Spleen (tissue), 11 donors: ENCODE data around the gene POLE. TPM values are rescaled to one million over a fixed set of nuclear protein-coding genes. Genes with fewer than 3 reads are reported as not detected.

Source experiments
- DNase-seq: peaks from one replicate; pipeline ENCODE4 v3.0.0-alpha.2; 2020
- H3K27ac ChIP-seq, 8 donors: fragments of 200-600 bp; sonication (generic) in 7 of 8; 1 replicate in 4 of 8; 2 replicates in 4 of 8; pipeline versions ENCODE4 v1.5.0 to v1.8.0; 2016 to 2021; ENCODE audit warnings: inconsistent platforms in 4 of 8, mild to moderate bottlenecking in 4 of 8, moderate library complexity in 1 of 8
- H3K27me3 ChIP-seq, 7 donors: fragments of 200-600 bp; sonication (generic) in 6 of 7; replicated peaks in 1 of 7; 1 replicate in 4 of 7; 2 replicates in 3 of 7; pipeline versions ENCODE4 v1.5.0 to v1.8.0; 2016 to 2021; ENCODE audit warnings: inconsistent platforms in 3 of 7, mild to moderate bottlenecking in 1 of 7
- H3K36me3 ChIP-seq, 6 donors: fragments of 200-600 bp; sonication (generic) in 5 of 6; 1 replicate in 4 of 6; 2 replicates in 2 of 6; pipeline versions ENCODE4 v1.5.0 to v1.8.0; 2016 to 2021; ENCODE audit warnings: inconsistent platforms in 2 of 6
- H3K4me1 ChIP-seq, 6 donors: fragments of 200-600 bp; sonication (generic) in 5 of 6; 1 replicate in 3 of 6; 2 replicates in 3 of 6; pipeline versions ENCODE4 v1.5.0 to v1.8.0; 2016 to 2021; ENCODE audit warnings: inconsistent platforms in 3 of 6
- H3K4me3 ChIP-seq, 8 donors: fragments of 200-600 bp; sonication (generic) in 7 of 8; 1 replicate in 4 of 8; 2 replicates in 4 of 8; pipeline versions ENCODE4 v1.5.0 to v1.8.0; 2016 to 2021; ENCODE audit warnings: inconsistent platforms in 4 of 8, mild to moderate bottlenecking in 4 of 8, moderate library complexity in 2 of 8
- H3K9me3 ChIP-seq, 8 donors: fragments of 200-600 bp; sonication (generic) in 7 of 8; 1 replicate in 4 of 8; 2 replicates in 4 of 8; pipeline versions ENCODE4 v1.5.0 to v1.8.0; 2016 to 2021; ENCODE audit warnings: inconsistent platforms in 4 of 8
- CTCF ChIP-seq, 11 experiments: fragments of 200-600 bp in 7 of 11; fragments of 450-650 bp in 4 of 11; sonication (generic) in 4 of 11; IDR thresholded peaks in 8 of 11; conservative IDR thresholded peaks in 3 of 11; 1 replicate in 7 of 11; 2 replicates in 4 of 11; pipeline versions ENCODE4 v1.4.0 to v1.8.0; 2016 to 2021; ENCODE audit warnings: antibody characterized with exemption in 11 of 11, inconsistent platforms in 4 of 11, mild to moderate bottlenecking in 1 of 11
- POLR2A ChIP-seq, 3 donors: fragments of 450-650 bp; IDR thresholded peaks; one replicate each; pipeline ENCODE4 v1.5.1; 2017; ENCODE audit warnings: antibody characterized with exemption in 3 of 3, mild to moderate bottlenecking in 1 of 3
- POLR2AphosphoS5 ChIP-seq, 3 donors: sonication (generic); formaldehyde crosslinking; IDR thresholded peaks; one replicate each; pipeline ENCODE4 v1.5.1; 2017; ENCODE audit warnings: antibody characterized with exemption in 3 of 3
- WGBS, 5 donors: extraction: QIAGEN DNeasy Blood & Tissue Kit in 3 of 5; methylation state at CpG; one replicate each; pipeline versions ENCODE4 v1.1.5 to v1.1.7; 2013 to 2018; 5-methylcytosine and 5-hydroxymethylcytosine counted together
- intact Hi-C: fragments of 100-400 bp; cut with DNase I; formaldehyde crosslinking; loops from one replicate; pipeline ENCODE4 v1.15.0; 2023; ENCODE audit warnings: low total_unique reads
- polyA plus RNA-seq, 3 donors: library from polyadenylated mRNA; stranded (reverse); fragments of 200-250 nt; gene quantifications; one replicate each; pipeline ENCODE4 v1.2.1, GENCODE V29; 2013
- total RNA-seq, 7 donors: library from RNA; depleted of rRNA in 3 of 7; stranded (reverse); fragments of >200 nt in 3 of 7; fragmentation: NEBNext Ultra II Directional in 4 of 7; extraction: Animal tissue kit (Norgen Biotek cat#: 25700) in 4 of 7; gene quantifications; one replicate each; pipeline versions ENCODE4 v1.1.0 to v1.2.1, GENCODE V29; 2016 to 2021
- donor health status: healthy with polysubstance abuse.
- donor health status: DM: no; HTN: no; CAD: no; lungs with moderate emphysema.
- donor health status: DM: no; HTN: no; CAD: no.
- donor health status: Bipolar disorder and iron deficiency.
- donor health status: healthy.
- donor health status: DM: no; HTN: no; CAD: no.
- donor health status: DM: yes; HTN: yes; CAD: no.

POLE gene
- total and polyA plus RNA-seq, 10 donors, result 18.1 to 122 (median 89.4) TPM

GRCh38 chr12:132728502-132728901, 41.4 kb upstream of the POLE start:
- peaks cover 0 to 9% (median 0%) of the 10 kb centered on the region in 6 donors for H3K4me1 ChIP-seq
- intact Hi-C loops, result no loop called here
- peak overlapping the region in 1 of 8 donors; percentile 33 for H3K27ac ChIP-seq
- no peaks in the 10 kb centered on the region for H3K27me3 ChIP-seq
- H3K36me3 ChIP-seq, result peaks cover 6 to 98% (median 80%) of the 10 kb centered on the region in 6 donors
- 85 to 95% (median 94%) methylated on average over 6 to 7 of the region's 7 CpGs for WGBS, 5 donors
- no peaks in the 10 kb centered on the region for H3K9me3 ChIP-seq
- no peak for TF ChIP-seq POLR2A (IDR thresholded peaks at IDR 0.05)
- TF ChIP-seq POLR2AphosphoS5 (IDR thresholded peaks at IDR 0.05), result no peak
- no peak for TF ChIP-seq CTCF (IDR thresholded peaks at IDR 0.05 in 8 of 11, conservative IDR thresholded peaks at IDR 0.05 in 3 of 11)
- H3K4me3 ChIP-seq, result no peak overlapping the region
- no peak for DNase-seq

DNA sequence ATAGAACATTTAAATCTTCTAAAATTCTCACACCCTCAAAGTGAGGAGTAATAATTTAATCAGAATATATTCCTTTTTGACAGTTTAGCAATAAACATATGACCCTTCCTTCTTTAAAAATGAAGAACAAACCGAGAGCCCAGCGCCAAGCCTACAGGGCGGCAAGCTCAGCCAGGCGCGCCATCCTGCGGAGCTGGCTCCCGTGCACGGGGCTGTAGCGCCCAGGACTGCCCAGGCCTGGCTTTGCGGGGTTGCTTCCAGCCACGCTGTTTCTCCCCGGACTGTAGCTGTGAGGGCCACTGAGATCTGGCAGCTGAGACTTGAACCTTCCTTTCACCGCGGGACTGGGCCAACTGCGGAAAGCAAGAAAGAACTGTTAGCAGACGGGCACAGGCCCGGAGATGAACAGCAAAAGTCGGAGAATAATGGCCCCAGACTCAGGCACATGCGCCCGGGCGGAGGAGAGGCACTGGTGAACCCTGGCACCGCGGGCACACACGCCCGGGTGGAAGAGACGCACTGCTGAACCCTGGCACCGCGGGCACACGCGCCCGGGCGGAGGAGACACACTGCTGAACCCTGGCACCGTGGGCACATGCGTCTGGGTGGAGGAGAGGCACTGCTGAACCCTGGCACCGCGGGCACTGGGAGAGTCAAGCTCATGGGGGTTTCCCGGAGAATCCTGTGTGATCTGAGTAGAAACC, 40.1 kb upstream of the POLE start:
- TF ChIP-seq POLR2AphosphoS5 (IDR thresholded peaks at IDR 0.05) (peak in 1 of 3 donors; percentile 36), POLR2A (IDR thresholded peaks at IDR 0.05) (no peak)
- no peaks in the 10 kb centered on the region for H3K27me3 ChIP-seq
- WGBS, 5 donors, result 93 to 96% (median 95%) methylated on average over 36 to 37 of the region's 37 CpGs
- peaks cover 0 to 9% (median 0%) of the 10 kb centered on the region in 6 donors for H3K4me1 ChIP-seq
- DNase-seq, result no peak
- H3K9me3 ChIP-seq, result no peaks in the 10 kb centered on the region
- no peak overlapping the region for H3K4me3 ChIP-seq
- no peak overlapping the region for H3K27ac ChIP-seq
- H3K36me3 ChIP-seq, result peaks cover 9 to 98% (median 89%) of the 10 kb centered on the region in 6 donors
- intact Hi-C loops, result no loop called here

GRCh38 chr12:132726386-132726785, 39.2 kb upstream of the POLE start:
- H3K27ac ChIP-seq, result no peak overlapping the region
- no peak for DNase-seq
- H3K9me3 ChIP-seq, result no peaks in the 10 kb centered on the region
- H3K27me3 ChIP-seq, result no peaks in the 10 kb centered on the region
- no peak for TF ChIP-seq POLR2A (IDR thresholded peaks at IDR 0.05)
- no peak for TF ChIP-seq POLR2AphosphoS5 (IDR thresholded peaks at IDR 0.05)
- H3K4me3 ChIP-seq, result no peak overlapping the region
- peaks cover 0 to 9% (median 0%) of the 10 kb centered on the region in 6 donors for H3K4me1 ChIP-seq
- peaks cover 9 to 98% (median 92%) of the 10 kb centered on the region in 6 donors for H3K36me3 ChIP-seq
- 95 to 97% (median 96%) methylated on average over 12 of the region's 12 CpGs for WGBS, 5 donors
- intact Hi-C loops, result no loop called here

- Histone ChIP-seq H3K27me3 (no peaks in the 10 kb centered on the region), H3K4me3 (no peak overlapping the region), H3K9me3 (no peaks in the 10 kb centered on the region), H3K36me3 (peaks cover 9 to 98% (median 92%) of the 10 kb centered on the region in 6 donors), H3K4me1 (peaks cover 0 to under 1% (median 0%) of the 10 kb centered on the region in 6 donors), H3K27ac (no peak overlapping the region)
- 89 to 94% (median 90%) methylated on average over 26 to 30 of the region's 30 CpGs for WGBS, 5 donors
- intact Hi-C loops, result no loop called here
- DNase-seq, result no peak
- TF ChIP-seq POLR2A (IDR thresholded peaks at IDR 0.05), result no peak
- TF ChIP-seq CTCF (IDR thresholded peaks at IDR 0.05 in 8 of 11, conservative IDR thresholded peaks at IDR 0.05 in 3 of 11), result no peak
- no peak for TF ChIP-seq POLR2AphosphoS5 (IDR thresholded peaks at IDR 0.05)
These were observed 37.5 kb upstream of the POLE start for GRCh38 chr12:132724506-132725241.

DNA sequence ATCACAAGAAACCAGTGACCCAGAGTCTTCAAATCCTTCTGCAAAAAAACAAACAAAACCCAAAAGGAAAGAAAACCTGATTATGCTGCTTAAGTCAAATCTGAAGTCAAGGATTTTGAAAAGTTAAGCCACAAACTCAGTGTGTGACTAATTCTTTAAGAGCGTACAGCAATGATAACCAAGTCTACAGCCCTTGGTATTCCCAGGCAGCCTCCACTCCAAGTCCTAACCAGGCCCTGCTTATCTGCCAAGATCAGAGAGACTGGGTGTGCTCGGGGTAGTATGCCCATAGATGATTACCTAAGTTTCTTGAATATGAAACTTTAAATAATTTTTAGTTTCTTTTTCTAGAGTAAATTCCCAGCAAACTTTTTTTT, 36.6 kb upstream of the POLE start:
- Histone ChIP-seq H3K4me1 (no peaks in the 10 kb centered on the region), H3K4me3 (no peak overlapping the region), H3K9me3 (no peaks in the 10 kb centered on the region), H3K36me3 (peaks cover 9 to 100% (median 98%) of the 10 kb centered on the region in 6 donors), H3K27me3 (no peaks in the 10 kb centered on the region), H3K27ac (no peak overlapping the region)
- no peak for DNase-seq
- 86 to 97% (median 94%) methylated on average over 2 of the region's 2 CpGs for WGBS, 5 donors
- no peak for TF ChIP-seq POLR2A (IDR thresholded peaks at IDR 0.05)
- intact Hi-C loops, result no loop called here
